Astrocyte (in vitro differentiated cells and primary cell): ENCODE data around the gene PACRG.

Source experiments
- EZH2 ChIP-seq: IDR thresholded peaks from 2 replicates; pipeline ENCODE4 v1.6.1; 2012; ENCODE audit warnings: mild to moderate bottlenecking, low read length, inconsistent platforms; ENCODE audit not compliant: insufficient read depth
- TF ChIP-seq, protein P1 (sequence below): IDR thresholded peaks from 2 replicates; pipeline ENCODE4 v1.5.1; 2011; ENCODE audit warnings: low read depth, mild to moderate bottlenecking, inconsistent platforms, low read length, moderate library complexity; ENCODE audit not compliant: insufficient read depth

DNA sequence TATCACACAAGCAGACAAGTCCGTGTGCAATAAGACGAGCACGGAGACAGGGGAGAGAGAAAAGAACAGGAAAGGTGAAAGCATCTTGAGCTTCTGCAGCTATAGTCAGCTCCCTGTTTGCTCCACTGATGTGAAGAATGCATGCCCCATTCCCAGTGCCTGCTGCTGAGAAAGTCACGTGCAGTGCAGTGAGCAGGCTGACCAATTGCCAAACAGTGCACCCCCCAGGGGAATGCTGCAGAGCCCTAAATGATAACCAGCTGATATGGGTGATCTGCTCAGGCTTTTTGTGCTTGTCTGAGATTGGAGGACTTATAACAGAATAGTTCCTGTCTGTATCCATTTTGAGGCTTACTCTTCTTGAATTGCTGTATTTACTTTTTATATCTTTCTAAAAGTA is 121.5 kb downstream of the PACRG start:
- TF ChIP-seq, protein P1, sequence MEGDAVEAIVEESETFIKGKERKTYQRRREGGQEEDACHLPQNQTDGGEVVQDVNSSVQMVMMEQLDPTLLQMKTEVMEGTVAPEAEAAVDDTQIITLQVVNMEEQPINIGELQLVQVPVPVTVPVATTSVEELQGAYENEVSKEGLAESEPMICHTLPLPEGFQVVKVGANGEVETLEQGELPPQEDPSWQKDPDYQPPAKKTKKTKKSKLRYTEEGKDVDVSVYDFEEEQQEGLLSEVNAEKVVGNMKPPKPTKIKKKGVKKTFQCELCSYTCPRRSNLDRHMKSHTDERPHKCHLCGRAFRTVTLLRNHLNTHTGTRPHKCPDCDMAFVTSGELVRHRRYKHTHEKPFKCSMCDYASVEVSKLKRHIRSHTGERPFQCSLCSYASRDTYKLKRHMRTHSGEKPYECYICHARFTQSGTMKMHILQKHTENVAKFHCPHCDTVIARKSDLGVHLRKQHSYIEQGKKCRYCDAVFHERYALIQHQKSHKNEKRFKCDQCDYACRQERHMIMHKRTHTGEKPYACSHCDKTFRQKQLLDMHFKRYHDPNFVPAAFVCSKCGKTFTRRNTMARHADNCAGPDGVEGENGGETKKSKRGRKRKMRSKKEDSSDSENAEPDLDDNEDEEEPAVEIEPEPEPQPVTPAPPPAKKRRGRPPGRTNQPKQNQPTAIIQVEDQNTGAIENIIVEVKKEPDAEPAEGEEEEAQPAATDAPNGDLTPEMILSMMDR = no peak
- no peak for TF ChIP-seq EZH2
